GM19043 (cell line): ENCODE results near the gene SAXO2.
A peak's percentile ranks its signal among the peaks of the same experiment; 100 is the strongest.
"Not testable (repeated sequence)": the region's sequence is repeated elsewhere in the genome, so short reads cannot be mapped to it uniquely, and the experiment has no call there.

Experiments
- ATAC-seq: cut with Tn5 transposase; IDR thresholded peaks from one replicate; pipeline ENCODE4 v1.9.1; 2021; ENCODE audit warnings: low read depth; ENCODE audit not compliant: unreplicated experiment

Gene SAXO2

DNA sequence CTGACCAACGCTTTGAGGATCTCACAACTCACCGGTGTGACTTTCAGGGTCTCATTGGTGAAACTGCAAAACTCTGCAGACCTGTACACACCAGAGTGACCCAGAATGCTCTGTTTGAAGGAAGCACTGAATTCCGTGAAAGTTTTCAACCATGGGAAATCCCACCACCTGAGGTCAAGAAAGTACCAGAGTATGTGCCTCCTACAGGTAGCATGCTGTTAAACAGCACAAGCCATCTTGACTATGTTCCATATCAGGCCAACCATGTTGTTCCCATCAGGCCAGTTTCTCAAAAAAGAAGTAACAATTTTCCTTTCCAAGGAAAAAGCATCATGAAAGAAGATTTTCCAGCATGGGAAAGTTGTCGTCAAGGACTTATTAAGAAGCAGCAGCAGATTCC lies 19.8 kb downstream of the SAXO2 start:
- ATAC-seq, result not testable (repeated sequence)

- ATAC-seq, result not testable (repeated sequence)
These were observed 21.8 kb downstream of the SAXO2 start for GRCh38 chr15:82284381-82284780.

DNA sequence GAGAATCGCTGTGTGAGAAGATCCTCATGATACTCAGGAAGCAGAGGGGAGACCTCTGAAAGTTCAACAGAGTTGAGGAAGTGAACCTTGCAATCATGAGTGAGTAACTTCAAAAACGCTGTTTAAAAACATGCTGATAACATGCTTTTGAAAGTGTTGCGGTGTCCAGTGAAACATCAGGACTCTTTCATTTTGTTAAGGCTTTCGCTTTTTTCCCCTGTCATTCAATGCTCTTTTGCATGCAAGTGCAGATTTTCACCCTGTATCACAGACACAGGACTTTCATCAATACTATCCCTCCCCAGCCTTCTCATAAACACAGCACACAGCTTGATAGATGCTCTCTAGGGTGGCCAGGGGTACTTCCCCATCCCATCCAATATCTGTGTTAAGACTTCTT lies 23.9 kb downstream of the SAXO2 start:
- peak; percentile 93 for ATAC-seq

GRCh38 chr15:82288202-82288601 lies 25.6 kb downstream of the SAXO2 start:
- not testable (repeated sequence) for ATAC-seq

- no peak for ATAC-seq
These were observed 29.7 kb downstream of the SAXO2 start for GRCh38 chr15:82292271-82292670.

DNA sequence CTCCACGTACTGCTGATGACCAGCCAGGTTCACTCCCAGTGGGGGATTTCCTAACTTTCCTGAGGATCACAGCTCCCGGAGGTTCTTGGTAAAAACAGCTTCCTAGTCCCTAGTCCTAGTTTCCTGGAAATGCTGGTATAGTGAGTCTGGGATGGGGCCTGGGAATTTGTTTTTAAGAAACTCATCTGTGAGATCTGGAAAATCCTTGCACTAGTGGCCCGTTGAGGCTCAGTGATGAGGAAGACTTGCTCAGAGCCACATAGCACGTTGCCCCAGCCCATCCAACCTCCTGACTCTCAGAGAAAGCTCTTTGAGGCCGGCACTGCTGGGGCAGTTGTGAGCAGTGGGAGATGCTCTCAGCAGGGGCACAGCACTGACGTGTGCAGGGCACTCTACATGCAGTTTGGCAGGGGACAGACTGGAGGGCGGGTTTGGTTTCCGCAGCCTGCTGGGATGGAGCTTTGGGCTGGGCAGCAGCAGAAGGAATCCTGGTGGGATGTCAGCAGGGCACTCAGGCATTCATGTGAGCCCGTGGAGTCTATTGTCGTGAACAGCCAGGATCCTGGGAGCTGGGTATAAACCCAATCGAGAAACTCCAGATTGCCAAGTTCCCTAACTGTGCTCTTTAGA lies 31.6 kb downstream of the SAXO2 start:
- no peak for ATAC-seq

- ATAC-seq, result no peak
These were observed 34.9 kb downstream of the SAXO2 start for GRCh38 chr15:82297546-82297945.

GRCh38 chr15:82298032-82298431 lies 35.4 kb downstream of the SAXO2 start:
- ATAC-seq, result no peak

DNA sequence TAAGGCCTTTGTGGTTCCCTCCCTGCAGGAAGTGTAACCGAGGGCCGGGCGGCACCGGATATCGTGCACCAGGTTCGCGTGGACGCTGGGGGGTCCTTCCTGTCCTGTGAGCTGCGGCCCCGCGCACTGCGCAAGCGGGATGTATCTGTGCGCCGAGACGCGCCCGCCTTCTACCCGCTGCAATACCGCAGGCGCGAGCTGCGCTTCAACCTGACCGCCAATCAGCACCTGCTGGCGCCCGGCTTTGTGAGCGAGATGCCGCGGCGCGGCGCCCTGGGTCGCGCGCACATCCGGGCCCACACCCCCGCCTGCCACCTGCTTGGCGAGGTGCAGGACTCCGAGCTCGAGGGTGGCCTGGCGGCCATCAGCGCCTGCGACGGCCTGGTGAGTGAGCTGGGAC lies 35.9 kb downstream of the SAXO2 start:
- no peak for ATAC-seq

DNA sequence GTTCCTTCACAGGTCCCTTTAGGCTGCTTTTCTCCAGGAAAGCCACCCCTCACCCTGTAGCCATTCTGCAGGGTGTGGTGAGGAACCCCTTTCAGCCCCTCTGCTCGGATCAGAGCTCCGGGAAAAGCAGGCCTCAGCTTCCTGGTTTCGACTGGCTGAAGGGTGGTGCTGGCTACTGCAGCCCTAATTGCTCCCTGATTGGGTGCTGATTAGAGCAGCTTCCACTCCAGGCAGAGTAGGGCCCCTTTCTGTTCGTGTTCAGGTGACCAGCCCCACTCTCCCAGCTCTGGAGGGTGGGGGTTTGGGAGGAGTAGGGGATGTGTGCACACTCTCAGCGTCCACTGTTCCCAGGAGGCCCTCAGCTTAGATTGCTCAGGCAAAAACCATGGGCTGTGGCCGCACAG lies 36.9 kb downstream of the SAXO2 start:
- ATAC-seq, result not testable (repeated sequence)

DNA sequence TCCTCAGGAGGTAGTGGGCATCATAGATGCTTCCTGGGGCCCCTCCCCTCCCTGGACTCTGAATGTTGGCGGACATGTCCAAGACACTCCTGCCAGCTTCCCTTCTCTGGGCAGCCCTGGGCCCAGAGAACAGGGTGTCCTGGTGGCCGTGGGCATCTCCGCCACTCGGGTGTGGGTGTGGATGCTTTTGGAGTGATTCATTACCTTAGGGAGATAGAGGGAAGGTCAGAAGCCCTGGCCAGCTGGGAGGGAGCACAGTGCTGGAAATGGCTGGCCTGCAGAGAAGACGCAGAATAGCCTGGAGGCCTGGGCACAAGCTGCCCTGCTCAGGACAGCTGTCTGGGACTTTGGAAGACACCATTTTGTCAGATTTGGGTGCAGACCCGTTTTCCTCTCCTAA lies 37.7 kb downstream of the SAXO2 start:
- not testable (repeated sequence) for ATAC-seq

DNA sequence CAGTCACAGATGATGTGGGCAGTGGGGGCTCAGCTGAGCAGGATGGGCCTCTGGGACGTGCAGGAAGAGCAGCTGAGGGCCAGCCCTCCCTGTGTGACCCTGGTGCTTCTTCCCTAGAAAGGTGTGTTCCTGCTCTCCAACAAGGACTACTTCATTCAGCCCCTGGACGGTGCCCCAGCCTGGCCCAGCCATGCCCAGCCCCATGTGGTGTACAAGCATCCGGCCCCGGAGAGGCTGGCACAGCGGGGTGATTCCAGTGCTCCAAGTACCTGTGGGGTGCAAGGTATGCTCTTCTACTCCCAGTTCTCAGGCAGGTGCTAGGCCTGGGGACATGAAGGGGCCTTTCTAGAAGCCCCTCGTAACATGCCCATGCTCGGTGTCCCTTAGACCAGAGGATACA lies 38.3 kb downstream of the SAXO2 start:
- ATAC-seq, result no peak

GRCh38 chr15:82301296-82302016 lies 38.8 kb downstream of the SAXO2 start:
- ATAC-seq, result no peak

- no peak for ATAC-seq
These were observed 41.5 kb downstream of the SAXO2 start for GRCh38 chr15:82303956-82304777.

- no peak for ATAC-seq
These were observed 42.1 kb downstream of the SAXO2 start for GRCh38 chr15:82304778-82305090.

DNA sequence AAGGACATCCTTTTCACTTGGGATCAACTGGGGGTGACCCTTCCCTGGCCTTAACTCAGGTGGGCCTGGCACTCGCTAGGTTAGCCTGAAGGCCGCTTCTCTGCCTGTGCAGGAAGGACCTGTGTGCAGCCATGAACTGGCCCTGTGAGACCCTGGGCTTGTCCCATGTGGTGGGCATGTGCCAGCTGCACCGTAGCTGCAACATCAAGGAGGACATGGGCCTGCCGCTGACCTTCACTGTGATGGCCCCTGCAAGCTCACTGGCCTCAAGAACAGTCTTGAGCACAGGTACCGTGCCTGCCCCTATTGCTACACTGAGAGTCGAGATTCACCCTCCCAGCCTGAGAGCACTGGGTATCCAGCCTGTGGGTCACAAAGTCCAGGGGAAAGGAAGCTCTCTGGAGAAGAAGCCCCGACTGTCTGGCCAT lies 43.0 kb downstream of the SAXO2 start:
- ATAC-seq, result no peak

- ATAC-seq, result no peak
These were observed 44.4 kb downstream of the SAXO2 start for GRCh38 chr15:82306791-82307713.

DNA sequence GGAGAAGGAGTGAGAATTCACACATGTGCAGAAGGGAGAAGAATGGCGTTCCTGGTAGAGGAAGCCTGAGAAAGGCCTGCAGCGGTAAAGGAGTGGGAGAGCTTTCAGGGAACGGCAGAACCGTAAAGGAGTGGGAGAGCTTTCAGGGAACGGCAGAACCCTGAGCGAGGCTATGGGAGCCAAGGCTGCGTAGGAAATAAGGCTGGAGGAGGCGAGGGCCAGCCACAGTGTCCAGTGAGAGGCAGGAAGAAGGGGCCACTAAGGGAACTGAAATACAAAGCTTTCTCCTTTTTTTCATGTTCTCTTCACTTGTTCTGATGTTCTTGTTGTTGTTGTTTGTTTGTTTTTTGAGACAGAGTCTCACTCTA lies 45.1 kb downstream of the SAXO2 start:
- no peak for ATAC-seq

GRCh38 chr15:82309802-82310201 lies 47.2 kb downstream of the SAXO2 start:
- no peak for ATAC-seq

- not testable (repeated sequence) for ATAC-seq
These were observed 48.7 kb downstream of the SAXO2 start for GRCh38 chr15:82311321-82311720.
